ENCODE results near the gene DGKQ.

The DGKQ gene

DNA sequence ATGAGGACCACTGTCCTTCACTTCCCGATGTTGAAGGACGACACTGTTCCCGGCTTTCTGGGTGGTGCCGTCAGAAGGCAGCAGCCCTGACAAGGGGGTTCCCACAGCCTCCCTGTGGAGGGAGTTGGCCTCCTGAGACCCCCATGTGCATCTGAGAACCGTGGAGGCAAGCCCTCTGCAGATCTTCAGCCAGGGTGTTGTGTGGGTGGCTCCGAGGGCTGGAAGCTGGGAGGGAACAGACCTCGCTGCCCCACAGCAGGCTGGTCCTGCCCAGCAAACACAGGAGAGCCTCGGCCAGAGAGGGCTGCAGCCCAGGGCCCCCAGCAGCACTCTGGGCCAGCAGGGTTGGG lies 16.2 kb downstream of the DGKQ start:
- Histone ChIP-seq H3K27me3 (ENCODE audit: control insufficient read depth, low read length) (no peaks in the 10 kb centered on the region), H3K36me3 (ENCODE audit: control insufficient read depth, low read length) (no peaks in the 10 kb centered on the region), H3K9me2 (replicated peaks; ENCODE audit: control insufficient read depth, low read length) (no peaks in the 10 kb centered on the region), H3K79me2 (ENCODE audit: control insufficient read depth, low read length) (no peaks in the 10 kb centered on the region), H4K20me1 (ENCODE audit: control insufficient read depth, insufficient read depth, low read depth, low read length) (no peaks in the 10 kb centered on the region), H3K4me2 (ENCODE audit: low read length) (no peak overlapping the region), H3K27ac (ENCODE audit: low read depth, low read length) (no peak overlapping the region), H3K4me1 (ENCODE audit: control insufficient read depth, low read length) (no peaks in the 10 kb centered on the region), H3K9me3 (ENCODE audit: control insufficient read depth, insufficient read depth, low read length) (no peaks in the 10 kb centered on the region), H3F3A (ENCODE audit: control insufficient read depth, insufficient read depth) (no peaks in the 10 kb centered on the region), H3K4me3 (ENCODE audit: low read length) (no peak overlapping the region)
- TF ChIP-seq CTCF (IDR thresholded peaks at IDR 0.05; ENCODE audit: low read depth, low read length, poor library complexity, severe bottlenecking) = no peak
- TF ChIP-seq EZH2phosphoT487 (IDR thresholded peaks at IDR 0.05; ENCODE audit: borderline replicate concordance, low read length) = no peak

DNA sequence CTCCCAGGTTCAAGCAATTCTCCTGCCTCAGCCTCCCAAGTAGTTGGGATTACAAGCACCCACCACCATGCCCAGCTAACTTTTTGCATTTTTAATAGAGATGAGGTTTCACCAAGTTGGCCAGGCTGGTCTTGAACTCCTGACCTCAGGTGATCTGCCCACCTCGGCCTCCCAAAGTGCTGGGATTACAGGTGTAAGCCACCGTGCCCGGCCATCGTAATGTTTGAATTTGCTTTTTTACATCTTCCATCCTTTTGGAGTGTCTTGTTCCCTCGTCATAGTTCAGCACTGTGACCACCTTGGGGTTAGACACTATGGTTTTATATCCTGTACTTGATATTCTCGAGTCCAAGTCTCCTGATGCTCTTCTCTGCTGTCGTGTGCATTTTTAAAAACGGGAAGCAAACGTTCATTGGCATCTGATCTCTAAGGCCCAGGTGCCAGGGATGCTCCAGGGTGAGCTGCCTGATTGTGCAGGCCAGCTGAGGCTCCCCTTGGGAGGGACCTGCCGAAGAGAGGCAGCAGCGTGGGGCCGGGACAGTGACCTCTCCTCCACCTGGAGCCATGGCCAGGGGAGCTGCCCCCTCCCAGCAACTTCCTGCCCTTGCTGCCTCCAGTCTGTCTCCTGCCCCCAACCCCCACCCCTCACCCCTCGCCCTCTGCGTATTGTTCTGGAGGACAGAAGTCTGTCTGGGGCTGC lies 16.7 kb downstream of the DGKQ start:
- Histone ChIP-seq H4K20me1 (ENCODE audit: control insufficient read depth, insufficient read depth, low read depth, low read length) (no peaks in the 10 kb centered on the region), H3K9me2 (replicated peaks; ENCODE audit: control insufficient read depth, low read length) (no peaks in the 10 kb centered on the region), H3K79me2 (ENCODE audit: control insufficient read depth, low read length) (no peaks in the 10 kb centered on the region), H3K4me3 (ENCODE audit: low read length) (no peak overlapping the region), H3K27ac (ENCODE audit: low read depth, low read length) (no peak overlapping the region), H3K36me3 (ENCODE audit: control insufficient read depth, low read length) (no peaks in the 10 kb centered on the region), H3K4me1 (ENCODE audit: control insufficient read depth, low read length) (no peaks in the 10 kb centered on the region), H3F3A (ENCODE audit: control insufficient read depth, insufficient read depth) (no peaks in the 10 kb centered on the region), H3K9me3 (ENCODE audit: control insufficient read depth, insufficient read depth, low read length) (no peaks in the 10 kb centered on the region), H3K4me2 (ENCODE audit: low read length) (no peak overlapping the region), H3K27me3 (ENCODE audit: control insufficient read depth, low read length) (no peaks in the 10 kb centered on the region)
- TF ChIP-seq EZH2phosphoT487 (IDR thresholded peaks at IDR 0.05; ENCODE audit: borderline replicate concordance, low read length) = no peak
- TF ChIP-seq CTCF (IDR thresholded peaks at IDR 0.05; ENCODE audit: low read depth, low read length, poor library complexity, severe bottlenecking) = no peak

DNA sequence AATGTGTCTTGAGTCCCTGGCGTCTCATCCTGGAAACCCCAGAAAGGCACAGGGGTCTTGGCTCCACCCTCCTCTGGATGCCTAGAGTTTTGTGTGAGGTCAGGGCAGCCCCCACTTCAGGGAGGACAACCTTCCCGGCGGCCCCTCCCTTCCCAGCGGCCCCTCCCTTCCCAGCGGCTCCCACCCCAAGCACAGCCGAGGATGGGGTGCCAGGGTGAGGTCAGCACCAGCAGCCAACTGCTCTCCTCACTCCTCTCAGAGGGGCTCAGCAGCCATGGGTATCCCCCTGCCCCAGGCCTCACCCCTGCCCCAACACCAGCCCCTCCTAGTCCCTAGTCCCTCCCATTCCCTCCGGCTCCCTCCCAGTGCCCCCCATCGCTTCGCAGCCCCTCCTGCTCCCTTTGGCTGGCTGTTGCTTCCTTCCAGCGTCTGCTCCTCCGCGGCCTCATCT lies 17.4 kb downstream of the DGKQ start:
- Histone ChIP-seq H3K36me3 (ENCODE audit: control insufficient read depth, low read length) (no peaks in the 10 kb centered on the region), H3K27ac (ENCODE audit: low read depth, low read length) (no peak overlapping the region), H3F3A (ENCODE audit: control insufficient read depth, insufficient read depth) (no peaks in the 10 kb centered on the region), H3K4me1 (ENCODE audit: control insufficient read depth, low read length) (no peaks in the 10 kb centered on the region), H3K27me3 (ENCODE audit: control insufficient read depth, low read length) (no peaks in the 10 kb centered on the region), H3K4me3 (ENCODE audit: low read length) (no peak overlapping the region), H3K9me3 (ENCODE audit: control insufficient read depth, insufficient read depth, low read length) (no peaks in the 10 kb centered on the region), H3K4me2 (ENCODE audit: low read length) (no peak overlapping the region), H3K79me2 (ENCODE audit: control insufficient read depth, low read length) (no peaks in the 10 kb centered on the region), H4K20me1 (ENCODE audit: control insufficient read depth, insufficient read depth, low read depth, low read length) (no peaks in the 10 kb centered on the region), H3K9me2 (replicated peaks; ENCODE audit: control insufficient read depth, low read length) (no peaks in the 10 kb centered on the region)
- no peak for TF ChIP-seq EZH2phosphoT487 (IDR thresholded peaks at IDR 0.05; ENCODE audit: borderline replicate concordance, low read length)
- no peak for TF ChIP-seq CTCF (IDR thresholded peaks at IDR 0.05; ENCODE audit: low read depth, low read length, poor library complexity, severe bottlenecking)

Measured in DOHH2 (cell line).